Activated CD8-positive, alpha-beta memory T cell treated with anti-CD3 and anti-CD28 coated beads for 24 hours (primary cell): ENCODE data around the gene MYOC.
"Not testable (repeated sequence)": the region's sequence is repeated elsewhere in the genome, so short reads cannot be mapped to it uniquely, and the experiment has no call there.

Experiments used
- DNase-seq: peaks from one replicate; pipeline ENCODE4 v3.0.0-alpha.2; 2020

The MYOC gene

GRCh38 chr1:171652234-171652822, at the start of gene MYOC:
Gene MYOC, minus strand, starts transcription at chr1:171652688. Its CDS starts 77 bp downstream, at chr1:171652611.
- no peak for DNase-seq

GRCh38 chr1:171699531-171699930, 47.0 kb upstream of the MYOC start:
- no peak for DNase-seq

- not testable (repeated sequence) for DNase-seq
These were observed 43.3 kb upstream of the MYOC start for GRCh38 chr1:171695772-171696171.

GRCh38 chr1:171693541-171693940, 41.1 kb upstream of the MYOC start:
- DNase-seq, result not testable (repeated sequence)

- DNase-seq, result no peak
These were observed 31.4 kb upstream of the MYOC start for GRCh38 chr1:171683870-171684269.

GRCh38 chr1:171680339-171680738, 27.9 kb upstream of the MYOC start:
- no peak for DNase-seq

GRCh38 chr1:171676823-171677222, 24.3 kb upstream of the MYOC start:
- DNase-seq, result no peak

- DNase-seq, result no peak
These were observed 22.2 kb upstream of the MYOC start for GRCh38 chr1:171674431-171675405.

GRCh38 chr1:171670739-171671138, 18.3 kb upstream of the MYOC start:
- DNase-seq, result no peak

- no peak for DNase-seq
These were observed 15.9 kb upstream of the MYOC start for GRCh38 chr1:171668372-171668771.

GRCh38 chr1:171666114-171666769, 13.8 kb upstream of the MYOC start:
- no peak for DNase-seq

- DNase-seq, result no peak
These were observed 12.5 kb upstream of the MYOC start for GRCh38 chr1:171664976-171665375.

GRCh38 chr1:171663854-171664575, 11.5 kb upstream of the MYOC start:
- no peak for DNase-seq

- DNase-seq, result no peak
These were observed 10.8 kb upstream of the MYOC start for GRCh38 chr1:171663036-171663853.

GRCh38 chr1:171661076-171661650, 8.7 kb upstream of the MYOC start:
- DNase-seq, result no peak

GRCh38 chr1:171656206-171656605, 3.7 kb upstream of the MYOC start:
- not testable (repeated sequence) for DNase-seq

GRCh38 chr1:171655746-171656116, 3.2 kb upstream of the MYOC start:
- DNase-seq, result no peak

- DNase-seq, result peak; percentile 87
These were observed 2.7 kb upstream of the MYOC start for GRCh38 chr1:171654942-171655745.

GRCh38 chr1:171654201-171654941, 1.9 kb upstream of the MYOC start:
- DNase-seq, result no peak

GRCh38 chr1:171653796-171654195, 1.3 kb upstream of the MYOC start:
- DNase-seq, result no peak
